ENCODE data around the gene KIF15.

- TF ChIP-seq CTCF (IDR thresholded peaks at IDR 0.05; ENCODE audit: low read depth, low read length, poor library complexity, severe bottlenecking), result no peak
- no peak for TF ChIP-seq EZH2phosphoT487 (IDR thresholded peaks at IDR 0.05; ENCODE audit: borderline replicate concordance, low read length)
Measured at GRCh38 chr3:44721231-44722102, 40.1 kb upstream of the KIF15 start.
